HEK293 (cell line): ENCODE measurements around the gene TSGA10IP.
A peak's percentile ranks its signal among the peaks of the same experiment; 100 is the strongest.

ENCODE experiments used
- KLF10 ChIP-seq: fragments of 450-650 bp; IDR thresholded peaks from 2 replicates; pipeline ENCODE4 v1.5.1; 2018; ENCODE audit warnings: missing biosample characterization, mild to moderate bottlenecking, missing genetic modification characterization
- KLF7 ChIP-seq: fragments of 450-650 bp; formaldehyde crosslinking; IDR thresholded peaks from 2 replicates; pipeline ENCODE4 v1.5.1; 2016; ENCODE audit warnings: missing biosample characterization, missing genetic modification characterization, borderline replicate concordance
- SETDB1 ChIP-seq: IDR thresholded peaks from one replicate; pipeline ENCODE4 v1.6.1; 2017; ENCODE audit warnings: mild to moderate bottlenecking, low read length, moderate library complexity, mixed read lengths; ENCODE audit not compliant: insufficient read length
- ZBTB17 ChIP-seq: fragments of 450-650 bp; formaldehyde crosslinking; IDR thresholded peaks from 2 replicates; pipeline ENCODE4 v1.5.1; 2016; ENCODE audit warnings: missing biosample characterization, missing genetic modification characterization
- ZFP37 ChIP-seq: fragments of 450-650 bp; formaldehyde crosslinking; IDR thresholded peaks from 2 replicates; pipeline ENCODE4 v1.5.1; 2016; ENCODE audit warnings: missing biosample characterization, missing genetic modification characterization
- ZNF157 ChIP-seq: fragments of 450-650 bp; formaldehyde crosslinking; IDR thresholded peaks from 2 replicates; pipeline ENCODE4 v1.5.1; 2016; ENCODE audit warnings: missing biosample characterization, missing genetic modification characterization
- ZNF175 ChIP-seq: fragments of 450-650 bp; formaldehyde crosslinking; IDR thresholded peaks from 2 replicates; pipeline ENCODE4 v1.5.1; 2016; ENCODE audit warnings: missing biosample characterization, missing genetic modification characterization
- ZNF221 ChIP-seq: fragments of 450-650 bp; formaldehyde crosslinking; IDR thresholded peaks from 2 replicates; pipeline ENCODE4 v1.5.1; 2017; ENCODE audit warnings: missing biosample characterization, missing genetic modification characterization, borderline replicate concordance
- ZNF248 ChIP-seq: fragments of 450-650 bp; formaldehyde crosslinking; IDR thresholded peaks from 2 replicates; pipeline ENCODE4 v1.5.1; 2017; ENCODE audit warnings: missing biosample characterization, missing genetic modification characterization
- ZNF350 ChIP-seq: fragments of 450-650 bp; formaldehyde crosslinking; IDR thresholded peaks from 2 replicates; pipeline ENCODE4 v1.5.0; 2017; ENCODE audit warnings: missing biosample characterization, mild to moderate bottlenecking, missing genetic modification characterization
- ZNF624 ChIP-seq: fragments of 450-650 bp; formaldehyde crosslinking; IDR thresholded peaks from 2 replicates; pipeline ENCODE4 v1.5.1; 2017; ENCODE audit warnings: missing biosample characterization, missing genetic modification characterization
- ZNF654 ChIP-seq: fragments of 450-650 bp; formaldehyde crosslinking; IDR thresholded peaks from 2 replicates; pipeline ENCODE4 v1.5.1; 2016; ENCODE audit warnings: low read depth, missing biosample characterization, missing genetic modification characterization
- ZNF658 ChIP-seq: fragments of 450-650 bp; formaldehyde crosslinking; IDR thresholded peaks from 2 replicates; pipeline ENCODE4; 2016; ENCODE audit warnings: missing biosample characterization, missing genetic modification characterization
- ZNF768 ChIP-seq: fragments of 450-650 bp; formaldehyde crosslinking; IDR thresholded peaks from 2 replicates; pipeline ENCODE4 v1.5.1; 2018; ENCODE audit warnings: missing biosample characterization, mild to moderate bottlenecking, missing genetic modification characterization
- TF ChIP-seq, protein P1 (sequence below): fragments of 450-650 bp; formaldehyde crosslinking; IDR thresholded peaks from 2 replicates; pipeline ENCODE4 v1.5.1; 2016; ENCODE audit warnings: missing biosample characterization, missing genetic modification characterization
- TF ChIP-seq, protein P2 (sequence below): fragments of 450-650 bp; formaldehyde crosslinking; IDR thresholded peaks from 2 replicates; pipeline ENCODE4; 2016; ENCODE audit warnings: missing biosample characterization, missing genetic modification characterization
- TF ChIP-seq, protein P3 (sequence below): fragments of 450-650 bp; formaldehyde crosslinking; IDR thresholded peaks from 2 replicates; pipeline ENCODE4 v1.5.1; 2016; ENCODE audit warnings: missing biosample characterization, missing genetic modification characterization
- TF ChIP-seq, protein P4 (sequence below): fragments of 450-650 bp; formaldehyde crosslinking; conservative IDR thresholded peaks from 2 replicates; pipeline ENCODE4 v1.5.1; 2016; ENCODE audit warnings: low read depth, missing biosample characterization, missing genetic modification characterization
- TF ChIP-seq, protein P5 (sequence below): fragments of 450-650 bp; formaldehyde crosslinking; IDR thresholded peaks from 2 replicates; pipeline ENCODE4 v1.5.1; 2016; ENCODE audit warnings: missing biosample characterization, missing genetic modification characterization, borderline replicate concordance
- TF ChIP-seq, protein P6 (sequence below): fragments of 450-650 bp; formaldehyde crosslinking; conservative IDR thresholded peaks from 2 replicates; pipeline ENCODE4 v1.5.1; 2016; ENCODE audit warnings: low read depth, missing biosample characterization, missing genetic modification characterization

Gene TSGA10IP

DNA sequence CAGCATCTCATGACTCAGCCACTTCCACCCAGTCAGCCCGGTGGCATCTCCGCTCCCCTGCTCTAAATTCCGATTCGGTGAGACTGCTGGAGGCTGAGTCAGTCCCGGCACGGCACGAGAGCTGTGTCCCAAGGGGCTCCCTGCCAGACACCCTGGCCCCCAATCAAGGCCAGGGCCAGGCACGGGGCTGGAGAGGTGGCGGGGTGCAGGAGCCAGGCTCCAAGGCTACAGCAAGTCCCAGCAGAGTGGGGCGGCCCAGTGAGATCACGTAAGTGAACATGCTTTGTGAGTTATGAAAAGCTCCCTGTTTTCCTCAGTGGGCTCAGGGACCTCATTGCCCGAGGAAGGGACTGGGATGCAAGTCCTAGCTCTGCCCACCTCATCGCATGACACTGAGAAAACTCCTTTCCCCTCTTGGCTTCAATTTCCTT, 29.4 kb upstream of the TSGA10IP start (continued):
- TF ChIP-seq, protein P1, sequence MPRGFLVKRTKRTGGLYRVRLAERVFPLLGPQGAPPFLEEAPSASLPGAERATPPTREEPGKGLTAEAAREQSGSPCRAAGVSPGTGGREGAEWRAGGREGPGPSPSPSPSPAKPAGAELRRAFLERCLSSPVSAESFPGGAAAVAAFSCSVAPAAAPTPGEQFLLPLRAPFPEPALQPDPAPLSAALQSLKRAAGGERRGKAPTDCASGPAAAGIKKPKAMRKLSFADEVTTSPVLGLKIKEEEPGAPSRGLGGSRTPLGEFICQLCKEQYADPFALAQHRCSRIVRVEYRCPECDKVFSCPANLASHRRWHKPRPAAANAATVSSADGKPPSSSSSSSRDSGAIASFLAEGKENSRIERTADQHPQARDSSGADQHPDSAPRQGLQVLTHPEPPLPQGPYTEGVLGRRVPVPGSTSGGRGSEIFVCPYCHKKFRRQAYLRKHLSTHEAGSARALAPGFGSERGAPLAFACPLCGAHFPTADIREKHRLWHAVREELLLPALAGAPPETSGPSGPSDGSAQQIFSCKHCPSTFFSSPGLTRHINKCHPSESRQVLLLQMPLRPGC: peak; percentile 85
- TF ChIP-seq, protein P2, sequence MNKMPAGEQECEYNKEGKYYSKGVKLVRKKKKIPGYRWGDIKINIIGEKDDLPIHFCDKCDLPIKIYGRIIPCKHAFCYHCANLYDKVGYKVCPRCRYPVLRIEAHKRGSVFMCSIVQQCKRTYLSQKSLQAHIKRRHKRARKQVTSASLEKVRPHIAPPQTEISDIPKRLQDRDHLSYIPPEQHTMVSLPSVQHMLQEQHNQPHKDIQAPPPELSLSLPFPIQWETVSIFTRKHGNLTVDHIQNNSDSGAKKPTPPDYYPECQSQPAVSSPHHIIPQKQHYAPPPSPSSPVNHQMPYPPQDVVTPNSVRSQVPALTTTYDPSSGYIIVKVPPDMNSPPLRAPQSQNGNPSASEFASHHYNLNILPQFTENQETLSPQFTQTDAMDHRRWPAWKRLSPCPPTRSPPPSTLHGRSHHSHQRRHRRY (tag by site-specific recombination): no peak
- TF ChIP-seq ZNF221 (tag by site-specific recombination) (no peak), ZNF654 (tag by site-specific recombination) (no peak), SETDB1 (no peak), ZNF157 (tag by site-specific recombination) (no peak), ZNF248 (tag by site-specific recombination) (no peak), ZNF624 (tag by site-specific recombination) (no peak), ZFP37 (tag by site-specific recombination) (0 out of 2 replicates have a peak, but pooled peaks have one; percentile 45), KLF7 (tag by site-specific recombination) (no peak), ZNF768 (tag by site-specific recombination) (no peak), ZNF658 (tag by site-specific recombination) (no peak), ZNF175 (tag by site-specific recombination) (no peak), KLF10 (tag by site-specific recombination) (peak; percentile 47; the same call in 1 of the 2 replicates), ZNF350 (tag by site-specific recombination) (no peak), ZBTB17 (tag by site-specific recombination) (peak; percentile 54)
- TF ChIP-seq, protein P3, sequence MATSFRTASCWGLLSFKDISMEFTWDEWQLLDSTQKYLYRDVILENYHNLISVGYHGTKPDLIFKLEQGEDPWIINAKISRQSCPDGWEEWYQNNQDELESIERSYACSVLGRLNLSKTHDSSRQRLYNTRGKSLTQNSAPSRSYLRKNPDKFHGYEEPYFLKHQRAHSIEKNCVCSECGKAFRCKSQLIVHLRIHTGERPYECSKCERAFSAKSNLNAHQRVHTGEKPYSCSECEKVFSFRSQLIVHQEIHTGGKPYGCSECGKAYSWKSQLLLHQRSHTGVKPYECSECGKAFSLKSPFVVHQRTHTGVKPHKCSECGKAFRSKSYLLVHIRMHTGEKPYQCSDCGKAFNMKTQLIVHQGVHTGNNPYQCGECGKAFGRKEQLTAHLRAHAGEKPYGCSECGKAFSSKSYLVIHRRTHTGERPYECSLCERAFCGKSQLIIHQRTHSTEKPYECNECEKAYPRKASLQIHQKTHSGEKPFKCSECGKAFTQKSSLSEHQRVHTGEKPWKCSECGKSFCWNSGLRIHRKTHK: no peak
- TF ChIP-seq, protein P4, sequence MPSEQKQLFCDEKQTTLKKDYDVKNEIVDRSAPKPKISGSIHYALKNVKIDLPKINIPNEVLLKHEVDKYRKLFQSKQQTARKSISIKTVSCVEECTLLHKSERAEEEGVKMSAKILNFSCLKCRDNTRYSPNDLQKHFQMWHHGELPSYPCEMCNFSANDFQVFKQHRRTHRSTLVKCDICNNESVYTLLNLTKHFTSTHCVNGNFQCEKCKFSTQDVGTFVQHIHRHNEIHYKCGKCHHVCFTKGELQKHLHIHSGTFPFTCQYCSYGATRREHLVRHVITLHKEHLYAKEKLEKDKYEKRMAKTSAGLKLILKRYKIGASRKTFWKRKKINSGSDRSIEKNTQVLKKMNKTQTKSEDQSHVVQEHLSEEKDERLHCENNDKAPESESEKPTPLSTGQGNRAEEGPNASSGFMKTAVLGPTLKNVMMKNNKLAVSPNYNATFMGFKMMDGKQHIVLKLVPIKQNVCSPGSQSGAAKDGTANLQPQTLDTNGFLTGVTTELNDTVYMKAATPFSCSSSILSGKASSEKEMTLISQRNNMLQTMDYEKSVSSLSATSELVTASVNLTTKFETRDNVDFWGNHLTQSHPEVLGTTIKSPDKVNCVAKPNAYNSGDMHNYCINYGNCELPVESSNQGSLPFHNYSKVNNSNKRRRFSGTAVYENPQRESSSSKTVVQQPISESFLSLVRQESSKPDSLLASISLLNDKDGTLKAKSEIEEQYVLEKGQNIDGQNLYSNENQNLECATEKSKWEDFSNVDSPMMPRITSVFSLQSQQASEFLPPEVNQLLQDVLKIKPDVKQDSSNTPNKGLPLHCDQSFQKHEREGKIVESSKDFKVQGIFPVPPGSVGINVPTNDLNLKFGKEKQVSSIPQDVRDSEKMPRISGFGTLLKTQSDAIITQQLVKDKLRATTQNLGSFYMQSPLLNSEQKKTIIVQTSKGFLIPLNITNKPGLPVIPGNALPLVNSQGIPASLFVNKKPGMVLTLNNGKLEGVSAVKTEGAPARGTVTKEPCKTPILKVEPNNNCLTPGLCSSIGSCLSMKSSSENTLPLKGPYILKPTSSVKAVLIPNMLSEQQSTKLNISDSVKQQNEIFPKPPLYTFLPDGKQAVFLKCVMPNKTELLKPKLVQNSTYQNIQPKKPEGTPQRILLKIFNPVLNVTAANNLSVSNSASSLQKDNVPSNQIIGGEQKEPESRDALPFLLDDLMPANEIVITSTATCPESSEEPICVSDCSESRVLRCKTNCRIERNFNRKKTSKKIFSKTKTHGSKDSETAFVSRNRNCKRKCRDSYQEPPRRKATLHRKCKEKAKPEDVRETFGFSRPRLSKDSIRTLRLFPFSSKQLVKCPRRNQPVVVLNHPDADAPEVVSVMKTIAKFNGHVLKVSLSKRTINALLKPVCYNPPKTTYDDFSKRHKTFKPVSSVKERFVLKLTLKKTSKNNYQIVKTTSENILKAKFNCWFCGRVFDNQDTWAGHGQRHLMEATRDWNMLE (tag by site-specific recombination): no peak
- TF ChIP-seq, protein P5, sequence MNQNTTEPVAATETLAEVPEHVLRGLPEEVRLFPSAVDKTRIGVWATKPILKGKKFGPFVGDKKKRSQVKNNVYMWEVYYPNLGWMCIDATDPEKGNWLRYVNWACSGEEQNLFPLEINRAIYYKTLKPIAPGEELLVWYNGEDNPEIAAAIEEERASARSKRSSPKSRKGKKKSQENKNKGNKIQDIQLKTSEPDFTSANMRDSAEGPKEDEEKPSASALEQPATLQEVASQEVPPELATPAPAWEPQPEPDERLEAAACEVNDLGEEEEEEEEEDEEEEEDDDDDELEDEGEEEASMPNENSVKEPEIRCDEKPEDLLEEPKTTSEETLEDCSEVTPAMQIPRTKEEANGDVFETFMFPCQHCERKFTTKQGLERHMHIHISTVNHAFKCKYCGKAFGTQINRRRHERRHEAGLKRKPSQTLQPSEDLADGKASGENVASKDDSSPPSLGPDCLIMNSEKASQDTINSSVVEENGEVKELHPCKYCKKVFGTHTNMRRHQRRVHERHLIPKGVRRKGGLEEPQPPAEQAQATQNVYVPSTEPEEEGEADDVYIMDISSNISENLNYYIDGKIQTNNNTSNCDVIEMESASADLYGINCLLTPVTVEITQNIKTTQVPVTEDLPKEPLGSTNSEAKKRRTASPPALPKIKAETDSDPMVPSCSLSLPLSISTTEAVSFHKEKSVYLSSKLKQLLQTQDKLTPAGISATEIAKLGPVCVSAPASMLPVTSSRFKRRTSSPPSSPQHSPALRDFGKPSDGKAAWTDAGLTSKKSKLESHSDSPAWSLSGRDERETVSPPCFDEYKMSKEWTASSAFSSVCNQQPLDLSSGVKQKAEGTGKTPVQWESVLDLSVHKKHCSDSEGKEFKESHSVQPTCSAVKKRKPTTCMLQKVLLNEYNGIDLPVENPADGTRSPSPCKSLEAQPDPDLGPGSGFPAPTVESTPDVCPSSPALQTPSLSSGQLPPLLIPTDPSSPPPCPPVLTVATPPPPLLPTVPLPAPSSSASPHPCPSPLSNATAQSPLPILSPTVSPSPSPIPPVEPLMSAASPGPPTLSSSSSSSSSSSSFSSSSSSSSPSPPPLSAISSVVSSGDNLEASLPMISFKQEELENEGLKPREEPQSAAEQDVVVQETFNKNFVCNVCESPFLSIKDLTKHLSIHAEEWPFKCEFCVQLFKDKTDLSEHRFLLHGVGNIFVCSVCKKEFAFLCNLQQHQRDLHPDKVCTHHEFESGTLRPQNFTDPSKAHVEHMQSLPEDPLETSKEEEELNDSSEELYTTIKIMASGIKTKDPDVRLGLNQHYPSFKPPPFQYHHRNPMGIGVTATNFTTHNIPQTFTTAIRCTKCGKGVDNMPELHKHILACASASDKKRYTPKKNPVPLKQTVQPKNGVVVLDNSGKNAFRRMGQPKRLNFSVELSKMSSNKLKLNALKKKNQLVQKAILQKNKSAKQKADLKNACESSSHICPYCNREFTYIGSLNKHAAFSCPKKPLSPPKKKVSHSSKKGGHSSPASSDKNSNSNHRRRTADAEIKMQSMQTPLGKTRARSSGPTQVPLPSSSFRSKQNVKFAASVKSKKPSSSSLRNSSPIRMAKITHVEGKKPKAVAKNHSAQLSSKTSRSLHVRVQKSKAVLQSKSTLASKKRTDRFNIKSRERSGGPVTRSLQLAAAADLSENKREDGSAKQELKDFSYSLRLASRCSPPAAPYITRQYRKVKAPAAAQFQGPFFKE (tag by site-specific recombination): no peak
- TF ChIP-seq, protein P6, sequence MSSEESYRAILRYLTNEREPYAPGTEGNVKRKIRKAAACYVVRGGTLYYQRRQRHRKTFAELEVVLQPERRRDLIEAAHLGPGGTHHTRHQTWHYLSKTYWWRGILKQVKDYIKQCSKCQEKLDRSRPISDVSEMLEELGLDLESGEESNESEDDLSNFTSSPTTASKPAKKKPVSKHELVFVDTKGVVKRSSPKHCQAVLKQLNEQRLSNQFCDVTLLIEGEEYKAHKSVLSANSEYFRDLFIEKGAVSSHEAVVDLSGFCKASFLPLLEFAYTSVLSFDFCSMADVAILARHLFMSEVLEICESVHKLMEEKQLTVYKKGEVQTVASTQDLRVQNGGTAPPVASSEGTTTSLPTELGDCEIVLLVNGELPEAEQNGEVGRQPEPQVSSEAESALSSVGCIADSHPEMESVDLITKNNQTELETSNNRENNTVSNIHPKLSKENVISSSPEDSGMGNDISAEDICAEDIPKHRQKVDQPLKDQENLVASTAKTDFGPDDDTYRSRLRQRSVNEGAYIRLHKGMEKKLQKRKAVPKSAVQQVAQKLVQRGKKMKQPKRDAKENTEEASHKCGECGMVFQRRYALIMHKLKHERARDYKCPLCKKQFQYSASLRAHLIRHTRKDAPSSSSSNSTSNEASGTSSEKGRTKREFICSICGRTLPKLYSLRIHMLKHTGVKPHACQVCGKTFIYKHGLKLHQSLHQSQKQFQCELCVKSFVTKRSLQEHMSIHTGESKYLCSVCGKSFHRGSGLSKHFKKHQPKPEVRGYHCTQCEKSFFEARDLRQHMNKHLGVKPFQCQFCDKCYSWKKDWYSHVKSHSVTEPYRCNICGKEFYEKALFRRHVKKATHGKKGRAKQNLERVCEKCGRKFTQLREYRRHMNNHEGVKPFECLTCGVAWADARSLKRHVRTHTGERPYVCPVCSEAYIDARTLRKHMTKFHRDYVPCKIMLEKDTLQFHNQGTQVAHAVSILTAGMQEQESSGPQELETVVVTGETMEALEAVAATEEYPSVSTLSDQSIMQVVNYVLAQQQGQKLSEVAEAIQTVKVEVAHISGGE (tag by site-specific recombination): no peak
